ENCODE data around the gene ERCC6.

Gene ERCC6

GRCh38 chr10:49508249-49508648, 30.7 kb downstream of the ERCC6 start:
- no peak for DNase-seq

- no peak for DNase-seq
Observed at GRCh38 chr10:49505589-49505988, 33.3 kb downstream of the ERCC6 start.

- no peak for DNase-seq
Observed at GRCh38 chr10:49505076-49505475, 33.8 kb downstream of the ERCC6 start.

- no peak for DNase-seq
Observed at GRCh38 chr10:49504528-49504927, 34.4 kb downstream of the ERCC6 start.

- no peak for DNase-seq
Observed at GRCh38 chr10:49502358-49502757, 36.6 kb downstream of the ERCC6 start.

- peak; percentile 42 for DNase-seq
Observed at GRCh38 chr10:49500412-49500811, 38.5 kb downstream of the ERCC6 start.

- DNase-seq = no peak
Observed at GRCh38 chr10:49499305-49499851, 39.5 kb downstream of the ERCC6 start.

- DNase-seq = no peak
Observed at GRCh38 chr10:49498425-49498824, 40.5 kb downstream of the ERCC6 start.

- DNase-seq = no peak
Observed at GRCh38 chr10:49497358-49497757, 41.6 kb downstream of the ERCC6 start.

GRCh38 chr10:49488056-49488717, 50.7 kb downstream of the ERCC6 start:
- peak; percentile 65 for DNase-seq

- DNase-seq = no peak
Observed at GRCh38 chr10:49486738-49487137, 52.2 kb downstream of the ERCC6 start.

- no peak for DNase-seq
Observed at GRCh38 chr10:49486009-49486408, 52.9 kb downstream of the ERCC6 start.

GRCh38 chr10:49484486-49485235, 54.3 kb downstream of the ERCC6 start:
- no peak for DNase-seq

- no peak for DNase-seq
Observed at GRCh38 chr10:49478819-49479218, 60.1 kb downstream of the ERCC6 start.

GRCh38 chr10:49474901-49475300, 64.0 kb downstream of the ERCC6 start:
- DNase-seq = no peak

GRCh38 chr10:49471532-49471931, 67.4 kb downstream of the ERCC6 start:
- no peak for DNase-seq

GRCh38 chr10:49465736-49466135, 73.2 kb downstream of the ERCC6 start:
- no peak for DNase-seq

All from NCI-H510A treated with DMSO at 0.1 percent for 48 hours (cell line).